Activated CD4-positive, alpha-beta T cell treated with anti-CD3 and anti-CD28 coated beads for 36 hours (primary cell): ENCODE measurements around the gene MYL6B. TPM values are rescaled to one million over a fixed set of nuclear protein-coding genes. Genes with fewer than 3 reads are reported as not detected.

ENCODE experiments used
- ATAC-seq: fragments of 200-7000 bp; cut with Tn5 transposase; one replicate; pipeline ENCODE4 v1.10.0; 2021; ENCODE audit warnings: mild to moderate bottlenecking, moderate library complexity
- CTCF ChIA-PET: fragments of 350-600 bp; sonication (Branson Sonifier 250); formaldehyde crosslinking; loops from one replicate; lab custom pipeline; 2021; ENCODE audit warnings: antibody characterized with exemption; lab: Charles Lee
- POLR2A ChIA-PET: fragments of 350-600 bp; sonication (Branson Sonifier 250); formaldehyde crosslinking; loops from one replicate; lab custom pipeline; 2021; ENCODE audit warnings: antibody characterized with exemption, inconsistent platforms; lab: Charles Lee
- DNase-seq: peaks from one replicate; pipeline ENCODE4 v3.0.0-alpha.2; 2020
- H3K27ac Mint-ChIP-seq: one replicate; pipeline ENCODE4 v1.8.0; 2021; ENCODE audit warnings: mixed read lengths
- H3K27me3 Mint-ChIP-seq: one replicate; pipeline ENCODE4 v1.8.0; 2021; ENCODE audit warnings: mixed read lengths
- H3K36me3 Mint-ChIP-seq: one replicate; pipeline ENCODE4 v1.8.0; 2021; ENCODE audit warnings: low read depth, mixed read lengths
- H3K4me1 Mint-ChIP-seq: one replicate; pipeline ENCODE4 v1.8.0; 2021; ENCODE audit warnings: mixed read lengths
- H3K4me3 Mint-ChIP-seq: one replicate; pipeline ENCODE4 v1.8.0; 2021; ENCODE audit warnings: mild to moderate bottlenecking, moderate library complexity, mixed read lengths
- H3K9me3 Mint-ChIP-seq: one replicate; pipeline ENCODE4 v1.8.0; 2021; ENCODE audit warnings: low read depth, mixed read lengths
- intact Hi-C, 2 experiments: fragments of 100-400 bp; cut with DNase I in 1 of 2; cut with micrococcal nuclease in 1 of 2; formaldehyde crosslinking; loops; one replicate each; pipeline versions ENCODE4 v1.14.2 to v1.15.1; 2022 to 2024; cut with DNase I, micrococcal nuclease
- total RNA-seq, 2 experiments: library from RNA; stranded (reverse); gene quantifications; one replicate each; pipeline ENCODE4 v1.2.3, GENCODE V29; 2021

MYL6B gene
- total RNA-seq, 2 experiments from 2014 or later, result 76.3 to 79.3 TPM

- intact Hi-C loops, result loop anchor here (1.0 to 10.0 kb wide), 9 partner anchors 30 to 926 kb away; partner anchors contain the start of genes ZC3H10 (in 2 of the 2), CS (in 1 of the 2), ESYT1 (in 1 of the 2) and NAB2 (in 1 of the 2)
- POLR2A ChIA-PET, result interaction anchor here (1.4 to 4.4 kb wide), 2 partner anchors 31 to 41 kb away, joined by 9 to 19 read pairs; partner anchors contain the start of genes ESYT1 and ZC3H10
- H3K4me1 Mint-ChIP-seq, result peaks cover 26% of the 10 kb centered on the region
Measured at GRCh38 chr12:56158926-56159461, 6.6 kb downstream of the MYL6B start.

GRCh38 chr12:56159482-56160192, 7.2 kb downstream of the MYL6B start:
- no peaks in the 10 kb centered on the region for H3K9me3 Mint-ChIP-seq
- intact Hi-C loops, result loop anchor here (1.0 to 10.0 kb wide), 4 partner anchors 28 to 925 kb away; partner anchors contain the start of genes NAB2 (in 1 of the 2) and ZC3H10 (in 1 of the 2)
- no peaks in the 10 kb centered on the region for H3K27me3 Mint-ChIP-seq
- ChIA-PET POLR2A (interaction anchor here (1.4 to 4.4 kb wide), 2 partner anchors 31 to 41 kb away, joined by 9 to 19 read pairs; partner anchors contain the start of genes ESYT1 and ZC3H10), CTCF (interaction anchor here (0.5 to 1.8 kb wide), 10 partner anchors 25 to 900 kb away, joined by 3 to 10 read pairs (median 3); partner anchors contain the start of genes ESYT1 and SMARCC2)
- H3K4me1 Mint-ChIP-seq, result peaks cover 26% of the 10 kb centered on the region
- DNase-seq (no peak), ATAC-seq (no peak)
- H3K36me3 Mint-ChIP-seq, result peaks cover 64% of the 10 kb centered on the region
- H3K4me3 Mint-ChIP-seq, result peak overlapping the region; percentile 99
- peak overlapping the region; percentile 96 for H3K27ac Mint-ChIP-seq

More at GRCh38 chr12:56158926-56159461, 6.6 kb downstream of the MYL6B start:
- peak overlapping the region; percentile 99 for H3K4me3 Mint-ChIP-seq
- H3K36me3 Mint-ChIP-seq, result peaks cover 60% of the 10 kb centered on the region
- H3K9me3 Mint-ChIP-seq, result no peaks in the 10 kb centered on the region
- no peaks in the 10 kb centered on the region for H3K27me3 Mint-ChIP-seq
- DNase-seq, result peak; percentile 45
- CTCF ChIA-PET, result interaction anchor here (0.5 to 1.8 kb wide), 14 partner anchors 8 to 224 kb away, joined by 3 to 10 read pairs (median 4); partner anchors contain the start of genes ESYT1 and SMARCC2
- H3K27ac Mint-ChIP-seq, result peak overlapping the region; percentile 96
- ATAC-seq, result peak; percentile 1

GRCh38 chr12:56160193-56160763, 7.9 kb downstream of the MYL6B start:
- peak; percentile 61 for ATAC-seq
- H3K27ac Mint-ChIP-seq, result peak overlapping the region; percentile 96
- H3K36me3 Mint-ChIP-seq, result peaks cover 63% of the 10 kb centered on the region
- ChIA-PET POLR2A (interaction anchor here (3.2 to 4.4 kb wide), 2 partner anchors 32 to 42 kb away, joined by 16 to 19 read pairs; partner anchors contain the start of genes ESYT1 and ZC3H10), CTCF (interaction anchor here (0.6 to 1.6 kb wide), 6 partner anchors 31 to 900 kb away, joined by 3 to 6 read pairs (median 4); partner anchors contain the start of gene ESYT1)
- no peaks in the 10 kb centered on the region for H3K9me3 Mint-ChIP-seq
- intact Hi-C loops, result loop anchor here in 1 of 2 experiments (1.0 kb wide), 1 partner anchor 27 kb away; no protein-coding TSS in a partner anchor
- peaks cover 26% of the 10 kb centered on the region for H3K4me1 Mint-ChIP-seq
- peak; percentile 78 for DNase-seq
- H3K27me3 Mint-ChIP-seq, result no peaks in the 10 kb centered on the region
- H3K4me3 Mint-ChIP-seq, result peak overlapping the region; percentile 99

- intact Hi-C loops, result loop anchor here in 1 of 2 experiments (1.0 kb wide), 1 partner anchor 26 kb away; no protein-coding TSS in a partner anchor
- CTCF ChIA-PET, result interaction anchor here (0.6 to 3.0 kb wide), 10 partner anchors 10 to 517 kb away, joined by 3 to 18 read pairs (median 3); partner anchors contain the start of genes RNF41 and SMARCC2
- POLR2A ChIA-PET, result interaction anchor here (0.7 to 4.4 kb wide), 3 partner anchors 9 to 43 kb away, joined by 3 to 19 read pairs (median 16); partner anchors contain the start of genes ESYT1, MYL6B and ZC3H10
- DNase-seq, result no peak
- Mint-ChIP-seq H3K4me1 (peaks cover 26% of the 10 kb centered on the region), H3K36me3 (peaks cover 62% of the 10 kb centered on the region), H3K27ac (peak overlapping the region; percentile 96), H3K4me3 (peak overlapping the region; percentile 99), H3K27me3 (no peaks in the 10 kb centered on the region), H3K9me3 (no peaks in the 10 kb centered on the region)
- no peak for ATAC-seq
Measured at GRCh38 chr12:56160894-56161689, 8.7 kb downstream of the MYL6B start.

GRCh38 chr12:56161690-56162351, 9.4 kb downstream of the MYL6B start:
- intact Hi-C loops, result no loop called here

GRCh38 chr12:56162468-56163290, 10.3 kb downstream of the MYL6B start:
- Mint-ChIP-seq H3K4me3 (no peak overlapping the region), H3K27ac (peak overlapping the region; percentile 37), H3K9me3 (no peaks in the 10 kb centered on the region), H3K27me3 (no peaks in the 10 kb centered on the region), H3K4me1 (peaks cover 20% of the 10 kb centered on the region), H3K36me3 (peaks cover 64% of the 10 kb centered on the region)
- intact Hi-C loops, result no loop called here
- ChIA-PET POLR2A (interaction anchor here (0.6 to 3.2 kb wide), 8 partner anchors 11 to 197 kb away, joined by 3 to 16 read pairs (median 6); partner anchors contain the start of genes ESYT1, STAT2 and ZC3H10), CTCF (interaction anchor here (0.7 to 3.0 kb wide), 8 partner anchors 10 to 133 kb away, joined by 3 to 18 read pairs (median 4); partner anchors contain the start of genes ANKRD52 and SMARCC2)
- ATAC-seq, result no peak
- DNase-seq, result no peak

More at GRCh38 chr12:56161690-56162351, 9.4 kb downstream of the MYL6B start:
- DNase-seq (no peak), ATAC-seq (no peak)
- peak overlapping the region; percentile 65 for H3K27ac Mint-ChIP-seq
- ChIA-PET POLR2A (interaction anchor here (0.6 to 4.4 kb wide), 6 partner anchors 10 to 198 kb away, joined by 3 to 19 read pairs (median 6); partner anchors contain the start of genes ESYT1, MYL6B, STAT2 and ZC3H10), CTCF (interaction anchor here (0.8 to 3.0 kb wide), 10 partner anchors 11 to 517 kb away, joined by 3 to 18 read pairs (median 3); partner anchors contain the start of genes ANKRD52, RNF41 and SMARCC2)
- no peaks in the 10 kb centered on the region for H3K9me3 Mint-ChIP-seq
- H3K27me3 Mint-ChIP-seq, result no peaks in the 10 kb centered on the region
- peaks cover 62% of the 10 kb centered on the region for H3K36me3 Mint-ChIP-seq
- H3K4me1 Mint-ChIP-seq, result peaks cover 26% of the 10 kb centered on the region
- peak overlapping the region; percentile 99 for H3K4me3 Mint-ChIP-seq

- no peak overlapping the region for H3K4me3 Mint-ChIP-seq
- no peaks in the 10 kb centered on the region for H3K9me3 Mint-ChIP-seq
- peaks cover 63% of the 10 kb centered on the region for H3K36me3 Mint-ChIP-seq
- DNase-seq (no peak), ATAC-seq (no peak)
- H3K27me3 Mint-ChIP-seq, result no peaks in the 10 kb centered on the region
- ChIA-PET POLR2A (interaction anchor here (0.6 to 3.2 kb wide), 6 partner anchors 12 to 45 kb away, joined by 3 to 16 read pairs (median 5); partner anchors contain the start of genes ESYT1 and ZC3H10), CTCF (interaction anchor here (1.4 to 3.0 kb wide), 3 partner anchors 9 to 25 kb away, joined by 4 to 18 read pairs (median 7); partner anchors contain the start of gene SMARCC2)
- intact Hi-C loops, result no loop called here
- H3K4me1 Mint-ChIP-seq, result peaks cover 20% of the 10 kb centered on the region
- no peak overlapping the region for H3K27ac Mint-ChIP-seq
Measured at GRCh38 chr12:56163533-56164344, 11.4 kb downstream of the MYL6B start.

GRCh38 chr12:56164345-56164729, 11.9 kb downstream of the MYL6B start:
- ChIA-PET POLR2A (interaction anchor here (0.7 to 1.1 kb wide), 4 partner anchors 20 to 131 kb away, joined by 3 to 4 read pairs (median 4); partner anchors contain the start of gene RNF41), CTCF (no interaction called here)
- Mint-ChIP-seq H3K27ac (no peak overlapping the region), H3K4me3 (no peak overlapping the region), H3K4me1 (peaks cover 20% of the 10 kb centered on the region), H3K27me3 (no peaks in the 10 kb centered on the region), H3K9me3 (no peaks in the 10 kb centered on the region), H3K36me3 (peaks cover 61% of the 10 kb centered on the region)
- ATAC-seq (no peak), DNase-seq (no peak)
- intact Hi-C loops, result no loop called here
